NCI-H82 treated with DMSO at 0.1 percent for 48 hours (cell line): Measurements from ENCODE around the gene TRAPPC11.
"Not testable (repeated sequence)": the region's sequence is repeated elsewhere in the genome, so short reads cannot be mapped to it uniquely, and the experiment has no call there.

Source experiments
- DNase-seq: peaks from one replicate; lab custom pipeline; 2025; ENCODE audit not compliant: unreplicated experiment; lab: John Stamatoyannopoulos, UW

Gene TRAPPC11

GRCh38 chr4:183718876-183719275, 59.8 kb downstream of the TRAPPC11 start:
- DNase-seq: no peak

GRCh38 chr4:183721207-183722081, 62.4 kb downstream of the TRAPPC11 start:
- DNase-seq: no peak

GRCh38 chr4:183722731-183723560, 63.9 kb downstream of the TRAPPC11 start:
- no peak for DNase-seq

GRCh38 chr4:183723561-183724228, 64.6 kb downstream of the TRAPPC11 start:
- DNase-seq: no peak

- not testable (repeated sequence) for DNase-seq
These were observed 66.5 kb downstream of the TRAPPC11 start for GRCh38 chr4:183725585-183725984.

- no peak for DNase-seq
These were observed 68.4 kb downstream of the TRAPPC11 start for GRCh38 chr4:183727482-183727881.

- no peak for DNase-seq
These were observed 69.4 kb downstream of the TRAPPC11 start for GRCh38 chr4:183728223-183729068.

- DNase-seq: no peak
These were observed 69.9 kb downstream of the TRAPPC11 start for GRCh38 chr4:183729069-183729406.

GRCh38 chr4:183729430-183730328, 70.6 kb downstream of the TRAPPC11 start:
- no peak for DNase-seq

- DNase-seq: no peak
These were observed 73.2 kb downstream of the TRAPPC11 start for GRCh38 chr4:183732296-183732695.

- no peak for DNase-seq
These were observed 74.1 kb downstream of the TRAPPC11 start for GRCh38 chr4:183733181-183733580.

GRCh38 chr4:183738081-183738673, 79.1 kb downstream of the TRAPPC11 start:
- DNase-seq: no peak

GRCh38 chr4:183738961-183739360, 79.9 kb downstream of the TRAPPC11 start:
- DNase-seq: no peak

GRCh38 chr4:183746305-183747229, 87.5 kb downstream of the TRAPPC11 start:
- DNase-seq: no peak

- DNase-seq: no peak
These were observed 88.3 kb downstream of the TRAPPC11 start for GRCh38 chr4:183747380-183747779.

GRCh38 chr4:183747931-183748670, 89.0 kb downstream of the TRAPPC11 start:
- no peak for DNase-seq

GRCh38 chr4:183751106-183751505, 92.0 kb downstream of the TRAPPC11 start:
- no peak for DNase-seq
